SK-N-SH (cell line): ENCODE results near the gene MEGF8. TPM values are rescaled to one million over a fixed set of nuclear protein-coding genes. Genes with fewer than 3 reads are reported as not detected.

Experiments used
- CTCF ChIA-PET: fragments of 300-600, 350-600 bp; formaldehyde crosslinking; extraction: SDS; loops from one replicate; lab custom pipeline; 2021; lab: Yijun Ruan, JAX
- POLR2A ChIA-PET: fragments of 350-600 bp; sonication (Branson Sonifier 250); formaldehyde crosslinking; extraction: SDS; loops from one replicate; lab custom pipeline; 2020; ENCODE audit warnings: antibody characterized with exemption, inconsistent platforms; lab: Yijun Ruan, JAX
- DNase-seq: peaks from one replicate; pipeline ENCODE4 v3.0.0; 2012
- H2AFZ ChIP-seq: fragments of 200-600 bp; sonication (generic); 2 replicates; pipeline ENCODE4 v1.8.1; 2016; ENCODE audit warnings: antibody characterized with exemption, mild to moderate bottlenecking, low read depth
- H3F3A ChIP-seq: fragments of 200-600 bp; sonication (generic); replicated peaks from 2 replicates; pipeline ENCODE3; 2016; ENCODE audit warnings: antibody characterized with exemption, mild to moderate bottlenecking; ENCODE audit not compliant: insufficient read depth
- H3K27ac ChIP-seq, 2 experiments: fragments of 200-500 bp in 1 of 2; fragments of 200-600 bp in 1 of 2; sonication (Bioruptor generic) in 1 of 2; sonication (generic), shearing (Covaris generic) in 1 of 2; 2 replicates each; pipeline versions ENCODE4 v1.5.1 to v1.6.1; 2014 to 2016; ENCODE audit warnings: low read depth in 2 of 2, inconsistent platforms in 1 of 2, low read length in 1 of 2, mild to moderate bottlenecking in 1 of 2, mixed read lengths in 1 of 2
- H3K27me3 ChIP-seq: fragments of 200-600 bp; sonication (generic), shearing (Covaris generic); 2 replicates; pipeline ENCODE4 v1.6.1; 2016; ENCODE audit warnings: mixed run types; ENCODE audit not compliant: insufficient read depth
- H3K36me3 ChIP-seq, 2 experiments: fragments of 200-500 bp in 1 of 2; fragments of 200-600 bp in 1 of 2; sonication (Bioruptor generic) in 1 of 2; sonication (generic) in 1 of 2; replicated peaks in 1 of 2; 2 replicates each; pipeline versions ENCODE3 to v1.5.1; 2014 to 2016; ENCODE audit warnings: low read length in 1 of 2, mild to moderate bottlenecking in 1 of 2; ENCODE audit not compliant: insufficient read depth in 2 of 2, control insufficient read depth in 1 of 2
- H3K4me1 ChIP-seq, 2 experiments: fragments of 200-500 bp in 1 of 2; fragments of 200-600 bp in 1 of 2; sonication (Bioruptor generic) in 1 of 2; sonication (generic), shearing (Covaris generic) in 1 of 2; 2 replicates each; pipeline versions ENCODE4 v1.5.1 to v1.6.1; 2014 to 2016; ENCODE audit warnings: low read depth in 1 of 2, low read length in 1 of 2, mixed run types in 1 of 2; ENCODE audit not compliant: insufficient read depth in 2 of 2, control insufficient read depth in 1 of 2
- H3K4me2 ChIP-seq: fragments of 200-600 bp; sonication (generic), shearing (Covaris generic); 2 replicates; pipeline ENCODE4 v1.6.1; 2017; ENCODE audit warnings: mixed run types
- H3K4me3 ChIP-seq, 2 experiments: fragments of 200-500 bp in 1 of 2; fragments of 200-600 bp in 1 of 2; sonication (Bioruptor generic) in 1 of 2; sonication (generic), shearing (Covaris generic) in 1 of 2; 2 replicates each; pipeline versions ENCODE4 v1.5.1 to v1.8.1; 2014 to 2016; ENCODE audit warnings: low read depth in 2 of 2, inconsistent platforms in 1 of 2, low read length in 1 of 2, mild to moderate bottlenecking in 1 of 2, mixed read lengths in 1 of 2, moderate library complexity in 1 of 2
- H3K79me2 ChIP-seq: fragments of 200-600 bp; sonication (generic); 2 replicates; pipeline ENCODE4 v1.8.1; 2017; ENCODE audit warnings: mild to moderate bottlenecking; ENCODE audit not compliant: insufficient read depth
- H3K9ac ChIP-seq: fragments of 200-600 bp; sonication (generic); 2 replicates; pipeline ENCODE4 v1.6.1; 2017; ENCODE audit warnings: mixed run types
- H3K9me2 ChIP-seq: fragments of 200-600 bp; sonication (generic); 2 replicates; pipeline ENCODE4 v1.6.1; 2017; ENCODE audit warnings: mixed run types
- H3K9me3 ChIP-seq: fragments of 200-600 bp; sonication (generic); 2 replicates; pipeline ENCODE4 v1.6.1; 2017; ENCODE audit warnings: mixed run types, mild to moderate bottlenecking, moderate library complexity
- H4K20me1 ChIP-seq: fragments of 200-600 bp; sonication (generic); 2 replicates; pipeline ENCODE4 v1.6.1; 2017; ENCODE audit warnings: mild to moderate bottlenecking, mixed run types; ENCODE audit not compliant: insufficient read depth
- ELF1 ChIP-seq: IDR thresholded peaks from 2 replicates; pipeline ENCODE4 v1.4.0; 2012
- EP300 ChIP-seq, 2 experiments: IDR thresholded peaks; 2 replicates each; pipeline versions ENCODE4 v1.4.0 to v1.6.1; 2012; ENCODE audit warnings: borderline replicate concordance in 1 of 2, low read depth in 1 of 2, low read length in 1 of 2
- EZH2phosphoT487 ChIP-seq: fragments of 200-600 bp; sonication (generic); IDR thresholded peaks from 2 replicates; pipeline ENCODE4 v1.6.1; 2017; ENCODE audit warnings: low read depth, mixed run types, mild to moderate bottlenecking, antibody characterized with exemption, moderate library complexity, borderline replicate concordance
- FOSL2 ChIP-seq: IDR thresholded peaks from 2 replicates; pipeline ENCODE4 v1.4.0; 2012; ENCODE audit warnings: low read depth, mild to moderate bottlenecking, moderate library complexity, borderline replicate concordance
- FOXJ3 ChIP-seq: sonication (generic); formaldehyde crosslinking; IDR thresholded peaks from 2 replicates; pipeline ENCODE4 v1.5.1; 2020; ENCODE audit warnings: mild to moderate bottlenecking, missing genetic modification reagents
- JUND ChIP-seq: IDR thresholded peaks from 2 replicates; pipeline ENCODE4 v1.4.0; 2012
- MAX ChIP-seq: IDR thresholded peaks from 2 replicates; pipeline ENCODE4 v1.4.0; 2012; ENCODE audit warnings: low read depth
- MEF2A ChIP-seq: IDR thresholded peaks from 2 replicates; pipeline ENCODE4 v1.4.0; 2012; ENCODE audit warnings: low read depth, borderline replicate concordance
- MXI1 ChIP-seq: IDR thresholded peaks from 2 replicates; pipeline ENCODE4 v1.6.1; 2012; ENCODE audit warnings: mild to moderate bottlenecking, low read depth, low read length, improper control_type of control experiment
- NFIC ChIP-seq: IDR thresholded peaks from 2 replicates; pipeline ENCODE4 v1.4.0; 2012; ENCODE audit warnings: borderline replicate concordance
- RAD21 ChIP-seq: IDR thresholded peaks from 2 replicates; pipeline ENCODE4 v1.6.1; 2012; ENCODE audit warnings: mild to moderate bottlenecking, low read length
- RXRA ChIP-seq: IDR thresholded peaks from 2 replicates; pipeline ENCODE4 v1.4.0; 2012; ENCODE audit warnings: low read depth, mild to moderate bottlenecking, borderline replicate concordance
- TCF12 ChIP-seq: IDR thresholded peaks from 2 replicates; pipeline ENCODE4 v1.4.0; 2012
- WGBS: methylation state at CpG from one replicate; pipeline ENCODE4 v1.1.6; 2017; ENCODE audit warnings: low lambda C conversion rate; 5-methylcytosine and 5-hydroxymethylcytosine counted together
- polyA plus RNA-seq, 3 experiments: library from polyadenylated mRNA; depleted of rRNA; stranded (reverse); fragments of >200 nt; gene quantifications; 2 replicates each; pipeline ENCODE4 v1.2.3, GENCODE V29; 2012
- TF ChIP-seq, protein P1 (sequence below): IDR thresholded peaks from 2 replicates; pipeline ENCODE4 v1.6.1; 2012; ENCODE audit warnings: mild to moderate bottlenecking, low read depth, low read length, moderate library complexity
- TF ChIP-seq, protein P2 (sequence below): fragments of 150-350 bp; IDR thresholded peaks from 2 replicates; pipeline ENCODE4 v1.6.1; 2017; ENCODE audit warnings: antibody characterized with exemption, low read length, low read depth, borderline replicate concordance
- TF ChIP-seq, protein P3 (sequence below): IDR thresholded peaks from 2 replicates; pipeline ENCODE4 v1.4.0; 2012; ENCODE audit warnings: low read depth, borderline replicate concordance

MEGF8 gene
- polyA plus RNA-seq, 1 of the 3 experiments (the other 2 are of a cell fraction), result 19.1 TPM

- H3K4me2 ChIP-seq, result no peak overlapping the region
- TF ChIP-seq, protein P1, sequence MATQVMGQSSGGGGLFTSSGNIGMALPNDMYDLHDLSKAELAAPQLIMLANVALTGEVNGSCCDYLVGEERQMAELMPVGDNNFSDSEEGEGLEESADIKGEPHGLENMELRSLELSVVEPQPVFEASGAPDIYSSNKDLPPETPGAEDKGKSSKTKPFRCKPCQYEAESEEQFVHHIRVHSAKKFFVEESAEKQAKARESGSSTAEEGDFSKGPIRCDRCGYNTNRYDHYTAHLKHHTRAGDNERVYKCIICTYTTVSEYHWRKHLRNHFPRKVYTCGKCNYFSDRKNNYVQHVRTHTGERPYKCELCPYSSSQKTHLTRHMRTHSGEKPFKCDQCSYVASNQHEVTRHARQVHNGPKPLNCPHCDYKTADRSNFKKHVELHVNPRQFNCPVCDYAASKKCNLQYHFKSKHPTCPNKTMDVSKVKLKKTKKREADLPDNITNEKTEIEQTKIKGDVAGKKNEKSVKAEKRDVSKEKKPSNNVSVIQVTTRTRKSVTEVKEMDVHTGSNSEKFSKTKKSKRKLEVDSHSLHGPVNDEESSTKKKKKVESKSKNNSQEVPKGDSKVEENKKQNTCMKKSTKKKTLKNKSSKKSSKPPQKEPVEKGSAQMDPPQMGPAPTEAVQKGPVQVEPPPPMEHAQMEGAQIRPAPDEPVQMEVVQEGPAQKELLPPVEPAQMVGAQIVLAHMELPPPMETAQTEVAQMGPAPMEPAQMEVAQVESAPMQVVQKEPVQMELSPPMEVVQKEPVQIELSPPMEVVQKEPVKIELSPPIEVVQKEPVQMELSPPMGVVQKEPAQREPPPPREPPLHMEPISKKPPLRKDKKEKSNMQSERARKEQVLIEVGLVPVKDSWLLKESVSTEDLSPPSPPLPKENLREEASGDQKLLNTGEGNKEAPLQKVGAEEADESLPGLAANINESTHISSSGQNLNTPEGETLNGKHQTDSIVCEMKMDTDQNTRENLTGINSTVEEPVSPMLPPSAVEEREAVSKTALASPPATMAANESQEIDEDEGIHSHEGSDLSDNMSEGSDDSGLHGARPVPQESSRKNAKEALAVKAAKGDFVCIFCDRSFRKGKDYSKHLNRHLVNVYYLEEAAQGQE, result no peak
- TF ChIP-seq MXI1 (no peak), MAX (no peak), RAD21 (no peak), JUND (no peak), NFIC (no peak), ELF1 (no peak), FOXJ3 (no peak), EZH2phosphoT487 (no peak), FOSL2 (no peak), TCF12 (no peak), MEF2A (no peak), RXRA (no peak), EP300 (IDR thresholded peaks at IDR 0.05; ENCODE audit: borderline replicate concordance in 1 of 2, low read depth in 1 of 2, low read length in 1 of 2) (no peak)
- TF ChIP-seq, protein P2, sequence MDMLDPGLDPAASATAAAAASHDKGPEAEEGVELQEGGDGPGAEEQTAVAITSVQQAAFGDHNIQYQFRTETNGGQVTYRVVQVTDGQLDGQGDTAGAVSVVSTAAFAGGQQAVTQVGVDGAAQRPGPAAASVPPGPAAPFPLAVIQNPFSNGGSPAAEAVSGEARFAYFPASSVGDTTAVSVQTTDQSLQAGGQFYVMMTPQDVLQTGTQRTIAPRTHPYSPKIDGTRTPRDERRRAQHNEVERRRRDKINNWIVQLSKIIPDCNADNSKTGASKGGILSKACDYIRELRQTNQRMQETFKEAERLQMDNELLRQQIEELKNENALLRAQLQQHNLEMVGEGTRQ, result no peak
- TF ChIP-seq, protein P3, sequence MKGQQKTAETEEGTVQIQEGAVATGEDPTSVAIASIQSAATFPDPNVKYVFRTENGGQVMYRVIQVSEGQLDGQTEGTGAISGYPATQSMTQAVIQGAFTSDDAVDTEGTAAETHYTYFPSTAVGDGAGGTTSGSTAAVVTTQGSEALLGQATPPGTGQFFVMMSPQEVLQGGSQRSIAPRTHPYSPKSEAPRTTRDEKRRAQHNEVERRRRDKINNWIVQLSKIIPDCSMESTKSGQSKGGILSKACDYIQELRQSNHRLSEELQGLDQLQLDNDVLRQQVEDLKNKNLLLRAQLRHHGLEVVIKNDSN, result no peak
- TF ChIP-seq, all 33 proteins: peak for 0
- no peaks in the 10 kb centered on the region for H3K9me2 ChIP-seq
- no peak overlapping the region for H3K9ac ChIP-seq
- H3K27me3 ChIP-seq, result peaks cover 23% of the 10 kb centered on the region; the same call in 1 of the 2 replicates
- no peaks in the 10 kb centered on the region for H3F3A ChIP-seq
- no peak overlapping the region for H3K27ac ChIP-seq
- H3K36me3 ChIP-seq, result no peaks in the 10 kb centered on the region
- no peak overlapping the region for H3K4me3 ChIP-seq
- no peaks in the 10 kb centered on the region for H4K20me1 ChIP-seq
- CTCF ChIA-PET, result interaction anchor here (0.6 to 8.1 kb wide), 3 partner anchors 16 to 324 kb away, joined by 3 to 45 read pairs (median 4); no protein-coding TSS in a partner anchor
- H3K4me1 ChIP-seq, result no peaks in the 10 kb centered on the region
- no peaks in the 10 kb centered on the region for H3K79me2 ChIP-seq
- 34% methylated on average over 6 of the region's 6 CpGs for WGBS
- no peak overlapping the region for H2AFZ ChIP-seq
- H3K9me3 ChIP-seq, result no peaks in the 10 kb centered on the region
- no peak for DNase-seq
- POLR2A ChIA-PET, result interaction anchor here (2.4 kb wide), 1 partner anchor 17 kb away, joined by 8 read pairs; no protein-coding TSS in a partner anchor
Measured at GRCh38 chr19:42380155-42380554, 54.7 kb downstream of the MEGF8 start.
